NK-92 (cell line): ENCODE data around the gene WIPI1.
"Not testable (repeated sequence)": the region's sequence is repeated elsewhere in the genome, so short reads cannot be mapped to it uniquely, and the experiment has no call there.

Experiments used
- DNase-seq: peaks from one replicate; lab custom pipeline; 2025; ENCODE audit not compliant: unreplicated experiment; lab: John Stamatoyannopoulos, UW

WIPI1 gene

DNA sequence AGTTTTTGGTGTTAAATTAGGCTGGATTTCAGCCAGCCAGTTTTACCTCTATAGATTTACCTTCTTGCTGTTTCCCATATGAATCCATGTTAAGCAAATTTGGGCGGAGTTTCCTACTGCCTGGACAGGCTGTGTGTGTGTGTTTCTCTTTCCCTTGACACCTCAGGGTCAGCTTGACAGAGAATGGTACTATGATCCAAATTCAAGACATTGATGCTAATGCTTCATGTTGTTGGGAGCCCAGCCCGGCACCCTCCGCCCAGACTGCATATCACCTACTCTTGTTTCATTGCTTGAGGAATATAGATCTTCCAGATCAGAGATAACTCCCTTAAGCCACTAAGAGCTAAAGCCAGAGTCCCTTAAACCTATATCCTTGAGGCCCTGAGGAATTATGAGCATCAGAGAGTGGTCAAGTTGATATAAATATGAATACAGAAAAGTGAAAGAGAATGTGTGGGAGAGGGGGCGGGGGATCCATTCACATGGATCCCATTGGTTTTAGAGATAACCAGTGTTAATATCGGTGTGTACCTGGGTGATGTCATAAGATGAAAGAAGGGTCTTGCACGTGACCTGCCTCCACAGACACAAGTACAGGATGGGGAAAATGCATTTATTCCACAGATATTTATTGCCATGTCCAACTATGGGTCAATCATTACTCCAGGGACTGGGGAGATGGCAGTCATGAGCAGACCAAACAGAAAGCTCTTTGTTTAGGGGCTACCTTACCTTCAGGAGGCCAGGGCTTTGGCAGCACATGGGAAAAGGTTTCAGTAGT is 69.7 kb downstream of the WIPI1 start:
- no peak for DNase-seq

DNA sequence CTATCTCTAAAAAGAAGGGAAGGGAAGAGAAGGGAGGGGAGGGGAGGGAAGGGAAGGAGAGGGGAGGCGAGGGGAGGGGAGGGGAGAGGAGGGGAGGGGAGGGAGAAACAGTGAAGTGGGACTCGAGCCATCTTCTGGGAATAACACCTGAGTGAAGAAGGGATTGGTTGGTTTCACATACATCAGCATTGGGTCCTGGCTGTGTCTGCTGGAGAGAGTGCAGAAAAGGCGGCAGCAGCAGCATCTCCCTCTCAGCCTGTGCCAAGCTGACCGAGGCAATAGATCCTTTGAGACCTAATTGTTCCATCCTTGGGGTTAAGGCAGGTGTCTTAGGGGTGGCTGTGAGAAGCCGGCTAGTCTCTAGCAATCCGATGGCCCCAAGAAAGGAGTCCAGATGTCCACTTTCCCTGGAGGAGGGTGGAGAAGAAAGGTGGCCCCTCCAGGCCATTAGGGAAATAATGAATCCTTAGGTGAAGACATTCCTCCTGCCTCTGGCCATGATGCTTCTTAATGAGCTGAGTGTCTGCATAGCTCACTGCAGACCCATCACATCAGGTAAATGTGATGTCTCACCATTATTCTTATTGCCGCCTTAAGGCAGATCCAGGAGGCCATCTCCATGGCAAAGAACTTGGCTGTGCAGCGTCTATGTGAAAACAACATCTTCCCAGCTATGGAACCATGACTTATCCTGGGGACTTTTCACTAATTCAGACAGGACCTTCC is 71.6 kb downstream of the WIPI1 start:
- no peak for DNase-seq

DNA sequence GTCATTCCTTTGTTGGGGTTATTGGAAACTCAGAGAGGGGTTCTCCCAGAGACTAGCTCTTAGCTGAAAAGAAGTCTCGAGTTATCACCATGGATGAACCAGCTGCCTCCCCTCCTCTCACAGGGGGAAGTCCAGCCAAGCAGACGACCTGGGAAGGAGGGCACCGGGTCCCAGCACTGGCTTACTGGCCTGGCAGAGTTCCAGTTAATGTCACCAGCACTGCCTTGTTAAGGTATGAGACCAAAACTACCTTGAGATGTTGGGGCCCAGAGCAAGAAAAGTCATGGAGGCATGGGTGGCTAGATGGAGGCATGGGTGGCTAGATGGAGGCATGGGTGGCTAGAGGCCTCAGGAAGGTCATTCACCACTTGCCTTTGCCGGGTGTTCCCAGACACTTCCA is 72.4 kb downstream of the WIPI1 start:
- DNase-seq, result no peak

DNA sequence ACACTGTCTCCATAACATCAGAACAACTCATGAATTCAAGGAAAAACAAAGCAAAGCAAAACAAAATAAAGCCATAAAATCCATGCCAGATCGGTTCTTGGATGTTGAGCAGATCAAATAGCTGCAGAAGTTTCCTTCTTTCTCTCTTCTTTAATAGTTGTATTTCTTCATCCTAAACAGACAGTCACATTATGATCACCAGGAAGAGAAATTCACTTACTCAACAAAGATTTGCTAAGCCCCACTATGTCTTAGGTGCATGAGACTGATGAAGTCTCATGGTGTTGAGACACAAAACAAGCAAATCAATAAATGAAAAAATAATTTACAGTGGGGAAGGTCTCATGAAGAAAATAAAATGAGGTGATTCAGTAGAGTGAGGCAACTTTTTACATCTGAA is 72.8 kb downstream of the WIPI1 start:
- DNase-seq, result no peak

DNA sequence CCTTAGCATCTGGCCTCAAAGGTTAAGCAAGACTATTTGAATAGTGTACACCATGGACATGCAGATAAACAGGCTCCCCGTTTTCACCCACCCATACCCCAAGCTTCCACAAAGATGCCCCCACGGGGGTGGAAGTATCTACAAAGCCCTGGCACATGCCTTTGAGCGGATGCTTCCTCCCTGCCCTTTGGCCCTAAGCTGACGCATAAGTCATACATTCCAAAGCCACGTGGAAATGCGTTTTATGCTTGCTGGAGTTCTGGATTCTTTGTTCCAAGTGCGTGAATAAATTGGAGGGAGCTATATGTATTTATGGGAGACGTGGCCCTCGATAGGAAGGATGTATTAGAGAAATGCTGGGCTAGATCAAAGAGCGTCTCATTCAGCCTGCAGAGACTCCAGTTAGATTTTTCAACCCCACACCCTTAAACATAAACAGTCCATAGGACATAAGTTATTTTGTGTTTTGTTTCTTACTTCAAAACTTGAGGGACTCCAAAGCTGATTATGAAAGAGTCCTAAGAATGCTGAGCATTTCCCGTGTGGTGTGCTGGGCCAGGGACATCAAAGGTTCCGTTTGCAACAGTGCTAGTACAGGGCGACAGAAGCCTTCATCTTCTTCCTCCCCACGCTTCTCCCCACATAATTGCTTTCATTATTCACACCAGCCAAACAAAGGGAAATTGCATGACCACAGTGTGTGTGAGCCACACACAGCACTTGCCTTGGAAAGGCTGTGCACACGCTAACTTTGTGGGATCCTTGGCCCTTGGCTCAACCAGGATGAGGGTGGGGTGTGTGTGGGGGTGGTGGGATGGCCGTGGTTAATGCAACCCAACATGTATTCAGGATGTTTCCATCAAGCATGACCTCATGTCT is 73.6 kb downstream of the WIPI1 start:
- no peak for DNase-seq

DNA sequence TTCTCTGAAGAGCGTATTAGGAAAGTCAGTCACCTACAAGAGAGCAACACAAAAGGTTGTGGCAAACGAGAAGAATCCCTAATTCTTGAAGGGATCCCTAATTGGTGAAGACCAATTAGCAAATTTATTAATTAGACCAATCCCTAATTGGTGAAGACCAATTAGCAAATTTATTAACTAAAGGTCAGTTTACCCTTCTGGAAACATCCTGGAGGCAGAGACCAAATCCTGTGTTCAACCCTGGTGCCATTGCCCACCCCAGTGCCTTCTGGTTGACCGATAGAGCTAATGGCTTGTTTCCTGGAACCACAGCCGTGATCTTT is 74.2 kb downstream of the WIPI1 start:
- DNase-seq, result no peak

DNA sequence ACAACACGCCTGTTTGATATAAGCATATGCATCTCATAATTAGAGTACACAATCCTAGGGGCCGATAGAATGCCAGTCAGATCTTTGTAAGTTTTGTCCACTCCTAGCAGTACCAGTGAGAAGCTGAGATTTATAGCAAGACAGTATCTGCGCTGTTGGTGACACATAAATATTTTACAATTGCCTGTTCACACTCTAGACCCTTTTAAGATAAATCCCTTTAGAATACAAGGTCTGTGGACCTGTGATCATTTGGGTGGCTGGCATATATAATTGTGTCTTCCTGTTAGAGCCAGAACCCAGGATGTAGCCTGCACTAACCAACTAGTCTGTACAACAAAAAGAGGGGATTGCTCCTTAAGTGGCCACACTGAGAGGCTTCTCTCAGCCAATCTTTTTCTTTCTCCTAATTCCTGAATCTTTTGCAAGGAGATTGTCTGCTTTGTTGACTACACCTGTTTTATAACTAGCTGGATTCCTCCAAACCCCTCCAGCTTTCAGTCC is 74.7 kb downstream of the WIPI1 start:
- DNase-seq, result no peak

DNA sequence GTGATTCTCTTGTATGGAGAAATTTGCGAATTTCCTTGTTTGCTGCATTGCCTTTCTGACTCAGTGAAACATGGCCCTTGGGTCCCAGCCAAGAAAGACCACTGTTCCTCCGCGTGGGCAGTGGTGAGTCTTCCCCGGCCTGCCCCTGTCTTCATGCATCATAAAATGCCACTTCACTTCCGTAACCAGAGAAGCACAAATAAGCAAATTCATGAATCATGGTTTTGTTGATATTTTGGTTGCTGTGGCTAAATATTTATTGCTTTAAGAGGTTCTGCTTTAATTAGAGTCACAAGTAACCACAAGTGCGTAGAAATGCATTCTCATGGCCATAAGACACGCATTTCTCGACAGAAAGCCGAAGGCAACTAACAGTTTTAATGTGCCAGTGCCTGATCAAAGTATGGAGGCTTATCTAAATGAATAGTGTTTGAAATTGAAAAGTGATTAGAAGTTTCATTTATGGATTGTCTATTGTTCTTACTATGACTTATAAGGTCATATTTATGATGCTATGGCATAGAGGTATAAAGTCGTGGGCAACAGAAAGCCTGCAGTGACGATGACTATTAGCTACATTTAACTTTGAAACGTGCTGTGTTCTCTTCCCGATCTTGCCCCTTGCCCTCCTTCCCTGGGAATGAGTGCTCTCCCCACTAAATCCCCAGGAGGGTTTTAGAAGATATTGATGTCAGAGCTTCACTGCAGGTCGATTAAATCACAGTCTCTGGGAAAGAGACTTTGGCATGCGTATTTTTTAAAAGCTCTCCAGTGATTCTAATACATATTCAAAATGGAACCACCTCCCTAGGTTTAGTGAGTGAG is 76.0 kb downstream of the WIPI1 start:
- no peak for DNase-seq

DNA sequence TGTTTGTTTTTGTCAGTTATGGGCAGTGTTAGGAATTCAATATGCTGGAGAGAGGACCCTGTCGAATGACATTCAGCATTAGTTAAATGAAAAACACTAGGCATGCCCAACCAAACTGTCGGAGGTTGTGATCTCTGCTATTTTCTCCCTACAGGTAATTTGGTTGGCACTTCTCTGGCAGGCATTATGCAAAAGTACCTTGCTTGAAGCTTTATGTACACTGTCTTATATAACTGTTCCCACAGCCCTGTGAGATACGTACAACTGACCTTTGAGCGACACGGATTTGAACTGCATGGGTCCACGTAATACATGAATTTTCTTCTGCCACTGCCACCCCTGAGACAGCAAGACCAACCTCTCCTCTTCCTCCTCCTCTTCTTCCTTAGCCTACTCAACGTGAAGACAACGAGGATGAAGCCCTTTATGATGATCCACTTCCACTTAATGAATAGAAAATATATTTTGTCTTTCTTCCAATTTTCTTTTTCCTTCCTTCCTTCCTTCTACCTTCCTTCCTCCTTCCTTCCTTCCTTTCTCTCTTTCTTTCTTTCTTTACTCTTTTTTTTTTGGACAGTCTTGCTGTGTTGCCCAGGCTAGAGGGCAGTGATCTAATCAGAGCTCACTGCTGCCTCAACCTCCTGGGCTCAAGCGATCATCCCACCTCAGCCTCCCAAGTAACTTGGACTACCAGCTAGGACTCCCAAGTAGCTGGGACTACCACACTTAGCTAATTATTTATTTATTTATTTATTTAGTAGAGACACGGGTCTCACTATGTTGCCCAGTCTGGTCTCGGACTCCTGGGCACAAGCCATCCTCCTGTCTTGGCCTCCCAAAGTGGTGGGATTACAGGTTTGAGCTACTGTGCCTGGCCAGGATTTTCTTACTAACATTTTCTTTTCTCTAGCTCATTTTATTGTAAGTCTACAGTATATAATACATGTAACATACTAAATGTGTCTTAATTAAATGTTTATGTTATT is 77.3 kb downstream of the WIPI1 start:
- DNase-seq, result no peak

DNA sequence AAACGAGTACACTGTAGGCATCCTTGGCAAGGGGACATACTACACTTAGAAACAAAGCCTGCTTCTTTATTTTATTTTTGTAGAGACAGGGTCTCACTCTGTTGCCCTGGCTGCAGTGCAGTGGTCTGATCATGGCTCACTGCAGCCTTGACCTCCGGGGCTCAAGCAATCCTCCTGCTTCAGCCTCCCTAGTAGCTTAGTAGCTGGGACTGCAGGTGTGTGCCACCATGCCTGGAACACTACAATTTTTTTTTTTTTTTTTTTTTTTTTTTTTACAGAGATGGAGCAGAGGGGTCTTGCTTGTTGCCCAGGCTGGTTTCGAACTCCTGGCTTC is 78.2 kb downstream of the WIPI1 start:
- no peak for DNase-seq

DNA sequence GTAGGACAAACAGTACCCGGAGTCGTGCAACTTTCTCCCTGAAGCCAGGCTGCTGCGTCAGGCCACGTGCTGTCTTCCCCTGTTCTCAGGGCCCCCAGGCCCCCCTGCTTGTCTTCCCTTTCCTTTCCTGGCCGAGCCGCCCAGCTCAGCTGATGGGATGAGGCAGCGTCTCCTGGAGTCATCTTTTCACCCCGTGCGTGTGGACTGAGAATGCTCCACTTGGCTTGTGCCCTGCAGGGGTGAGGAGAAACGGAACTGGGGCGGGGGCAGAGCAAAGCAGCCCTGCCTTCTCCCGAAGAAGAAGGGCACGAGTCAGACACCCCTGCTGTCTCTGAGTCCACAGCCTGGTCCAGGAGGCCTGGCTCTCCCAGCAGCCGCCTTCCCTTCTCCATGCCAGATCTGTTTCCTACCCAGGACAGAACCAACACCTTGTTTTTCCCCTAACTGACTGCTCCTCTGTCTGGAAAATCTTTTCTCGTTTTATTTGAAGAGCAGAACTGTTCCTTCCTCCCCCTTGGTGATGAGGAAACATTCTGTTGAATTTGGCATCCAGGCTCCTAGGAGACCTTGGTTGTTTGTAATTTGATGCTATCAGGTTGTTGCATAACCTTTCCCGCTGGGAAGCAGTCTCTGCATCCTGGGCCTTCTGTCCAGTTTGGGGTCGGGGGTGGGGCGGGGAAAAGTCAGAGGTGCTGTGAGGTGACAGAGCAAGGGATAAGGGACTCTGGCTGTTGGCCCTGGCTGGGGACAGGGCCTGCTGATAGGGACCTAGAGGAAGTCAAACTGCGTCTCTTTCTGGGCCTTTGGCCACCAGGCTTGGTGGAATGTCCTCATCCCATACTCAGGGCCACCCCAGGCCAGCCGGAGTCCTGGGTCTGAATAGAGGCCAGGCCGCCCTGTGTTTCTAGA is 78.8 kb downstream of the WIPI1 start:
- DNase-seq, result no peak

DNA sequence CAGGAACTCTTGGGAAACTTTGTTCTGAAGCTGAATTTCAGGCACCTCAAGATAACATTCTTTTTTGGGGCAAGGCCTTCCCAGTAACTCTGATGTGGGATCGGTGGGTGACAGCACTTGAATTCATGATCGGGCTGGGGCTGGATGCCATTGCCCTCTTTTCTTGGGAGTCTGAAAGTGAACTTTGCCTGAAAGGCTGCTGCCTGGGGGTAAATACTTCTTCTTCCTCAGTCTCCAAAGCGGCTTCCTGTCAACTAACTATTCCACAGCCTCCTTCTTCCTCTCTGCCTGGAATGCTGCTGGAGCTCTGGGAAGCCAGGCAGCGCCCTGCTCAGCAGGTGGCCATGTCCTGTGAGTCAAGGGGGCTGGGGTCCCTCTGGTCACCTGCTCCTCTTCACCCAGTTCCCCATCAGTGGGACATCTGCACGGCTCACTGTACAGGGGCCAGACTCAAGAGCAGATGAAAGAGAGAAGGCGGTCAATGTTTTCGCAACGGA is 79.5 kb downstream of the WIPI1 start:
- no peak for DNase-seq

DNA sequence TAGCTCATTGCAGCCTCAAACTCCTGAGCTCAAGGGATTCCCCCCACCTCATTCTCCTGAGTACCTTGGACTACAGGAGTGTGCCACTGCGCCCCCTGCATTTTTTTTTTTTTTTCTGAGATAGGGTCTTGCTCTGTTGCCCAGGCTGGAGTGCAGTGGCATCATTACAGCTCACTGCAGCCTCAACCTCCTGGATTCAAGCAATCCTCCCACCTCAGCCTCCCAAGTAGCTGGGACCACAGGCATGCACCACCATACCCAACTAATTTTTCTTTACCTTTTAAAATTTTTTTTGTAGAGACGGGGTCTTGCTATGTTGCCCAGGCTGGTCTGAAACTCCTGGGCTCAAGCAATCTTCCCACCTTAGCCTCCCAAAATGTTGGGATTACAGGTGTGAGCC is 81.1 kb downstream of the WIPI1 start:
- DNase-seq, result not testable (repeated sequence)

DNA sequence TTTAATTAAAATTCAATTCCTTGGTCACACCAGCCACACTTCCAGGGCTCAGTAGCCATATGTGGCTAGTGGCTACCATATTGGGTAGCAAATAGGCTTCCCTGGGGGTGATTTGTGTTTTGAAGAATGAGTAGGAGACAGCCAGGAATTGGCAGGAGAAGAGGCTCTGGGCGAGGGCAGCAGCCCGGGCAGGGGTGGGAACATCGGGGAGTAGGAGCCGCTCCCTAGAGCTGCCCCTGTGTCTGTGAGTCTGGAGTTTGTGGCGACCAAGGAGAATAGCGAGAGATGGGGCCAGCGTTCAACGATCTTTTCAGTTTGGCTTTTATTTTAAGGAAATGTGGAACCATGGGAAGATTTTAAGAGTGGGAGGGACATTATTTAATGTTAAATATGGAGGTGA is 81.7 kb downstream of the WIPI1 start:
- DNase-seq, result no peak
